Measurements from ENCODE around the gene SERPINB7.

DNA sequence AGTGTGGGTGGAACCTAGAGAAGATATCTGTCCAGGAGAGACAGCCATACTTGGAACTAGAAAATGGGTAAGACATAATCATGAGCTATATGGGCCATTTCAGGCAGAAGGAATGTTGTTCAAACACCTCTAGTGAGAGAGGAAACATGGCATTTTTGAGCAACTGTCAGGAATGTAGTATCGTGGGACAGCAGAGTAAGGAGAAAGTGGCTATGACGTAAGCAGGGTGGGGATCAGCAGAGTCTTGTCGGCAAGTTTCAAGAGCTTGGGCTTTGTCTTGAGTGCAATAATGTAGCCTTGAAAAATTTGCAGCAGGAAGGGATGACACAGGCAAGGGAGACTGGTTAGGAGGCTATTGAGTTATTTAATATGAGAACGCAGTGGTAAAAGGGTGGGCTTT lies 20.4 kb downstream of the SERPINB7 start:
- TF ChIP-seq ZNF8 (CRISPR knock-in tag; IDR thresholded peaks at IDR 0.05), result no peak
- no peak for TF ChIP-seq RARB (CRISPR knock-in tag; IDR thresholded peaks at IDR 0.05)
- TF ChIP-seq SNAI2 (CRISPR knock-in tag; IDR thresholded peaks at IDR 0.05), result no peak
- no peak for TF ChIP-seq OSR1 (CRISPR knock-in tag; IDR thresholded peaks at IDR 0.05)
- no peak for TF ChIP-seq BACH2 (CRISPR knock-in tag; IDR thresholded peaks at IDR 0.05; ENCODE audit: borderline replicate concordance)
- TF ChIP-seq CSDC2 (CRISPR knock-in tag; IDR thresholded peaks at IDR 0.05), result no peak
- TF ChIP-seq TOX (CRISPR knock-in tag; IDR thresholded peaks at IDR 0.05; ENCODE audit: borderline replicate concordance), result no peak
- TF ChIP-seq ARNTL (CRISPR knock-in tag; IDR thresholded peaks at IDR 0.05; ENCODE audit: borderline replicate concordance, low read depth), result no peak
- no peak for TF ChIP-seq ZNF70 (CRISPR knock-in tag; IDR thresholded peaks at IDR 0.05)
